A549 (cell line): ENCODE results near the gene COQ8B.

Experiments
- CHD2 ChIP-seq: fragments of 150-350 bp; IDR thresholded peaks from 2 replicates; pipeline ENCODE4 v1.6.1; 2014; ENCODE audit warnings: low read length; ENCODE audit not compliant: partially characterized antibody
- EHF ChIP-seq: fragments of 250-450 bp; sonication (Bioruptor Pico); IDR thresholded peaks from 2 replicates; pipeline ENCODE4 v1.5.0; 2020; ENCODE audit warnings: mild to moderate bottlenecking
- ESRRA ChIP-seq: fragments of 150-350 bp; IDR thresholded peaks from 2 replicates; pipeline ENCODE4 v1.6.1; 2014; ENCODE audit warnings: mild to moderate bottlenecking, low read length, borderline replicate concordance
- HDAC2 ChIP-seq: fragments of 200-600 bp; sonication (generic); IDR thresholded peaks from 2 replicates; pipeline ENCODE4 v1.6.1; 2016
- JUNB ChIP-seq: fragments of >200 bp; sonication (Bioruptor Twin); formaldehyde crosslinking; IDR thresholded peaks from 2 replicates; pipeline ENCODE4 v1.6.1; 2016
- POLR2A ChIP-seq: IDR thresholded peaks from 2 replicates; pipeline ENCODE4 v1.6.1; 2012; ENCODE audit warnings: mild to moderate bottlenecking, low read length
- POLR2AphosphoS2 ChIP-seq: conservative IDR thresholded peaks from 2 replicates; pipeline ENCODE4 v1.6.1; 2012; ENCODE audit warnings: low read length, improper control_type of control experiment, inconsistent platforms
- RCOR1 ChIP-seq: fragments of 150-350 bp; IDR thresholded peaks from 2 replicates; pipeline ENCODE4 v1.6.1; 2014; ENCODE audit warnings: antibody characterized with exemption, low read length, low read depth
- REST ChIP-seq: fragments of 200-600 bp; sonication (generic); IDR thresholded peaks from 2 replicates; pipeline ENCODE4 v1.6.1; 2016; ENCODE audit warnings: antibody characterized with exemption, mild to moderate bottlenecking, moderate library complexity
- TF ChIP-seq, protein P1 (sequence below): fragments of >200 bp; sonication (Bioruptor Twin); formaldehyde crosslinking; IDR thresholded peaks from 3 replicates; pipeline ENCODE4 v1.5.1; 2016
- TF ChIP-seq, protein P2 (sequence below): IDR thresholded peaks from 2 replicates; pipeline ENCODE4 v1.6.1; 2012

DNA sequence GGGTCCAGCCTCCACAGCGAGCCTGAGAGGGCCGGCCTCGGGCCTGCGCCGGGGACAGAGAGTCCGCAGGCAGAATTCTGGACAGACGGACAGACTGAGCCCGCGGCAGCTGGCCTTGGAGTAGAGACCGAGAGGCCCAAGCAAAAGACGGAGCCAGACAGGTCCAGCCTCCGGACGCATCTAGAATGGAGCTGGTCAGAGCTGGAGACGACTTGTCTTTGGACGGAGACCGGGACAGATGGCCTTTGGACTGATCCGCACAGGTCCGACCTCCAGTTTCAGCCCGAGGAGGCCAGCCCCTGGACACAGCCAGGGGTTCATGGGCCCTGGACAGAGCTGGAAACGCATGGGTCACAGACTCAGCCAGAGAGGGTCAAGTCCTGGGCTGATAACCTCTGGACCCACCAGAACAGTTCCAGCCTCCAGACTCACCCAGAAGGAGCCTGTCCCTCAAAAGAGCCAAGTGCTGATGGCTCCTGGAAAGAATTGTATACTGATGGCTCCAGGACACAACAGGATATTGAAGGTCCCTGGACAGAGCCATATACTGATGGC, 716 bp upstream of the COQ8B start:
- TF ChIP-seq POLR2AphosphoS2 (no peak), CHD2 (no peak), REST (no peak), POLR2A (no peak), ESRRA (no peak), JUNB (no peak), RCOR1 (no peak), HDAC2 (no peak), EHF (CRISPR knock-in tag) (no peak)
- TF ChIP-seq, protein P1, sequence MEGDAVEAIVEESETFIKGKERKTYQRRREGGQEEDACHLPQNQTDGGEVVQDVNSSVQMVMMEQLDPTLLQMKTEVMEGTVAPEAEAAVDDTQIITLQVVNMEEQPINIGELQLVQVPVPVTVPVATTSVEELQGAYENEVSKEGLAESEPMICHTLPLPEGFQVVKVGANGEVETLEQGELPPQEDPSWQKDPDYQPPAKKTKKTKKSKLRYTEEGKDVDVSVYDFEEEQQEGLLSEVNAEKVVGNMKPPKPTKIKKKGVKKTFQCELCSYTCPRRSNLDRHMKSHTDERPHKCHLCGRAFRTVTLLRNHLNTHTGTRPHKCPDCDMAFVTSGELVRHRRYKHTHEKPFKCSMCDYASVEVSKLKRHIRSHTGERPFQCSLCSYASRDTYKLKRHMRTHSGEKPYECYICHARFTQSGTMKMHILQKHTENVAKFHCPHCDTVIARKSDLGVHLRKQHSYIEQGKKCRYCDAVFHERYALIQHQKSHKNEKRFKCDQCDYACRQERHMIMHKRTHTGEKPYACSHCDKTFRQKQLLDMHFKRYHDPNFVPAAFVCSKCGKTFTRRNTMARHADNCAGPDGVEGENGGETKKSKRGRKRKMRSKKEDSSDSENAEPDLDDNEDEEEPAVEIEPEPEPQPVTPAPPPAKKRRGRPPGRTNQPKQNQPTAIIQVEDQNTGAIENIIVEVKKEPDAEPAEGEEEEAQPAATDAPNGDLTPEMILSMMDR = no peak
- TF ChIP-seq, protein P2, sequence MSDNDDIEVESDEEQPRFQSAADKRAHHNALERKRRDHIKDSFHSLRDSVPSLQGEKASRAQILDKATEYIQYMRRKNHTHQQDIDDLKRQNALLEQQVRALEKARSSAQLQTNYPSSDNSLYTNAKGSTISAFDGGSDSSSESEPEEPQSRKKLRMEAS = no peak
